Neural crest cell (in vitro differentiated cells): ENCODE results near the gene KRTAP5-2. TPM values are rescaled to one million over a fixed set of nuclear protein-coding genes. Genes with fewer than 3 reads are reported as not detected.
"Not testable (repeated sequence)": the region's sequence is repeated elsewhere in the genome, so short reads cannot be mapped to it uniquely, and the experiment has no call there.

ENCODE experiments used
- DNase-seq: peaks from one replicate; pipeline ENCODE4 v3.0.0; 2021; ENCODE audit warnings: low read depth, mixed read lengths, low spot score
- H3K27ac Mint-ChIP-seq: one replicate; pipeline ENCODE4 v1.8.0; 2021; ENCODE audit warnings: mild to moderate bottlenecking, mixed read lengths; ENCODE audit not compliant: unreplicated experiment
- H3K27me3 Mint-ChIP-seq: 2 replicates; pipeline ENCODE4 v1.8.0; 2021; ENCODE audit warnings: low read depth, mild to moderate bottlenecking, mixed read lengths
- H3K36me3 Mint-ChIP-seq: 2 replicates; pipeline ENCODE4 v1.8.0; 2021; ENCODE audit warnings: low read depth, mild to moderate bottlenecking, mixed read lengths
- H3K4me1 Mint-ChIP-seq: 2 replicates; pipeline ENCODE4 v1.8.0; 2021; ENCODE audit warnings: mixed read lengths
- H3K4me3 Mint-ChIP-seq: one replicate; pipeline ENCODE4 v1.8.0; 2021; ENCODE audit warnings: mild to moderate bottlenecking, mixed read lengths
- H3K9me3 Mint-ChIP-seq: 2 replicates; pipeline ENCODE4 v1.8.0; 2021; ENCODE audit warnings: mixed read lengths
- CTCF ChIP-seq: fragments of 200-600 bp; sonication (generic); conservative IDR thresholded peaks from 2 replicates; pipeline ENCODE4 v1.5.0; 2021; ENCODE audit warnings: antibody characterized with exemption, mild to moderate bottlenecking
- total RNA-seq: library from RNA; stranded (reverse); gene quantifications from 2 replicates; pipeline ENCODE4 v1.2.1, GENCODE V29; 2021

The KRTAP5-2 gene
- total RNA-seq, 1 donor from 2014 or later = not detected

- Mint-ChIP-seq H3K9me3 (peaks cover 5% of the 10 kb centered on the region), H3K27ac (no peak overlapping the region), H3K36me3 (no peaks in the 10 kb centered on the region), H3K4me3 (no peak overlapping the region), H3K27me3 (peaks cover 83% of the 10 kb centered on the region), H3K4me1 (peaks cover 6% of the 10 kb centered on the region)
- no peak for DNase-seq
- no peak for TF ChIP-seq CTCF
These were observed 722 bp upstream of the KRTAP5-2 start for GRCh38 chr11:1598816-1599215.

GRCh38 chr11:1598406-1598805, 312 bp upstream of the KRTAP5-2 start:
- H3K9me3 Mint-ChIP-seq, DNase-seq, H3K27ac Mint-ChIP-seq, H3K4me1 Mint-ChIP-seq, H3K36me3 Mint-ChIP-seq, H3K4me3 Mint-ChIP-seq: not testable (repeated sequence)
- H3K27me3 Mint-ChIP-seq = peaks cover 84% of the 10 kb centered on the region

GRCh38 chr11:1597331-1597993, 632 bp downstream of the KRTAP5-2 start:
- Mint-ChIP-seq H3K9me3 (peaks cover 5% of the 10 kb centered on the region), H3K27ac (no peak overlapping the region), H3K27me3 (peaks cover 89% of the 10 kb centered on the region)

GRCh38 chr11:1596576-1597121, 1.4 kb downstream of the KRTAP5-2 start:
- H3K27ac Mint-ChIP-seq, DNase-seq, H3K36me3 Mint-ChIP-seq, H3K9me3 Mint-ChIP-seq, H3K4me1 Mint-ChIP-seq, H3K4me3 Mint-ChIP-seq: not testable (repeated sequence)
- H3K27me3 Mint-ChIP-seq = peaks cover 90% of the 10 kb centered on the region

More at GRCh38 chr11:1597331-1597993, 632 bp downstream of the KRTAP5-2 start:
- Mint-ChIP-seq H3K36me3 (no peaks in the 10 kb centered on the region), H3K4me3 (no peak overlapping the region), H3K4me1 (peaks cover 6% of the 10 kb centered on the region)
- DNase-seq = no peak
- TF ChIP-seq CTCF = no peak

- H3K36me3 Mint-ChIP-seq, H3K9me3 Mint-ChIP-seq, DNase-seq, H3K4me1 Mint-ChIP-seq, H3K27ac Mint-ChIP-seq, H3K4me3 Mint-ChIP-seq: not testable (repeated sequence)
- H3K27me3 Mint-ChIP-seq = peaks cover 89% of the 10 kb centered on the region
These were observed 2.0 kb downstream of the KRTAP5-2 start for GRCh38 chr11:1595994-1596575.

GRCh38 chr11:1592628-1593027, 5.5 kb downstream of the KRTAP5-2 start:
- no peak for DNase-seq
- Mint-ChIP-seq H3K4me3 (no peak overlapping the region), H3K9me3 (no peaks in the 10 kb centered on the region), H3K36me3 (no peaks in the 10 kb centered on the region), H3K27ac (no peak overlapping the region), H3K27me3 (peaks cover 77% of the 10 kb centered on the region), H3K4me1 (peaks cover 6% of the 10 kb centered on the region)
- TF ChIP-seq CTCF = no peak

GRCh38 chr11:1589996-1590395, 8.1 kb downstream of the KRTAP5-2 start:
- H3K4me1 Mint-ChIP-seq = no peaks in the 10 kb centered on the region
- DNase-seq = no peak
- TF ChIP-seq CTCF = no peak
- H3K36me3 Mint-ChIP-seq = no peaks in the 10 kb centered on the region
- no peaks in the 10 kb centered on the region for H3K9me3 Mint-ChIP-seq
- H3K4me3 Mint-ChIP-seq = no peak overlapping the region
- no peak overlapping the region for H3K27ac Mint-ChIP-seq
- peaks cover 62% of the 10 kb centered on the region for H3K27me3 Mint-ChIP-seq

GRCh38 chr11:1589191-1589963, 8.7 kb downstream of the KRTAP5-2 start:
- H3K27ac Mint-ChIP-seq, H3K36me3 Mint-ChIP-seq, H3K9me3 Mint-ChIP-seq, DNase-seq, H3K4me3 Mint-ChIP-seq, H3K4me1 Mint-ChIP-seq: not testable (repeated sequence)
- peaks cover 56% of the 10 kb centered on the region for H3K27me3 Mint-ChIP-seq
